Measurements from ENCODE around the gene ALDH1A3.

DNA sequence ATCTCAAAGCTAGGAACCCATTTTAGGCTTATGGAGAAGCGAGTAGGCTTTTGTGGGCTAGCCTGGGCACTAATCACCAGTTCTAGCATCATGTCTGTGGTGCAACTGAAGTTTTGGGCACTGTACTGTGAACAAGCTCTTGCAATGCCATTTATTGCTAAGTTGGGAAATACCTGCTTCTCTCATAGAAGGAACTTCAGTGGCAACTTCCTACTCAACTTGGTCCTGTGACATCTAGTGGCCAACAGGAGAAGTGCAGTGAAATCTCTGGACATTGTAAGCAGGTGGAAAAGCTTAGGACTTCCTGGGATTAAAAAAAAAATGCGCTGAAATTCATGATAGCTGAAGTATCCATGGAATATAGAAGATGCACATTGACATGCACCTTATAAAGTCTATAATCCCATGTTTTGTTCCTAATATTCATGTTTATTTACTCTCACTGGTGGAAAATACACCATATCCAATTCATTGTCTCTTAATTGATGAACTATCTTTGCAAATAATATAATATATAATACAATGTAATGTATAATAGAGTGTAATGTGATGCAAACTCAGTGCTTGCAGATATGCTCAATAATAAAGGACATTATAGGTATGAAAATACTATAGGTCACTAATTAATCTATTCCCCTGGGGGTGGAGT, 6.5 kb upstream of the ALDH1A3 start:
- TF ChIP-seq POLR2A (IDR thresholded peaks at IDR 0.05) (no peak), CTCF (IDR thresholded peaks at IDR 0.05) (peak; percentile 74 to 98 (median 96))

Measured in Peyer's patch (tissue), 4 donors.